Measurements from ENCODE around the gene NECTIN3.
A peak's percentile ranks its signal among the peaks of the same experiment; 100 is the strongest.

NECTIN3 gene

GRCh38 chr3:111210866-111211564 lies 139.4 kb downstream of the NECTIN3 start:
- no peak for DNase-seq

DNA sequence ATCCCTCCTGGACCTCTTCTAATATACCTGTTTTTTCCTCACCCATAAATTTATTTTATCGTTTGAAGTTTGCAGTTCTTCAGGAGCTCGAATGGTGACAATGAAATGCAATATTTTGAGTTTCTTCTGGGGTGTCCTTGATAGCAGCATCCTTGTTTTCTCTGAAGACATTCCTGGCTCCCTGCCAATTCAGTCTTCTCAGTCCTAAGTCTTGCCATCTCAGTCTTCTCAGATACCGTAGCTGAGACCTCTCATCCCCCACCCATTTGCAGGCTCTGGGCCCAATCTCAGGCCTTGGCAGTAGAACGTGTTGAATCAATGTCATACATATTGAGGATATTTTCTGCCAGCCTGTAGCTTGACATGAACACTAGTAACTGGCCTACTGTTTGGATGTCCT lies 140.9 kb downstream of the NECTIN3 start:
- DNase-seq = no peak

DNA sequence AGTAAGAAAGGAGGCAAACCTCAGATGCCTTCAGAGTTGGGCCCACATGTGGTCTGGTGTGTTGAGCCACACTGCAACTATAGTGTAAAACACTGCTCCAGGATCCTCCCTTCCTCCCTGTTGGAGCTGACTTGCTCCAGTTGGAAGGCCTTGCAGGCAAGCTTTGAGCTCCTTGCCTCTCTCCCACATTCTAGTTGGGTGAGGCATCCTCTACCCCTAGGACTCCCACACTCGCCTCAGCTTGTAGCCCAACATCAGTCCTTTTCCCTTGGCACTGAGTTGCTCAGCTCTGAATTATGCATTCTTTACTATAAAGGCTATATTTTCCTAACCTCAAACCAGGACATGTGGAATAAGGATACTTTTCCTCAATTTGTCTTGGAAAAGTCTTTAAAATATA lies 143.9 kb downstream of the NECTIN3 start:
- DNase-seq = no peak

GRCh38 chr3:111218615-111219014 lies 147.0 kb downstream of the NECTIN3 start:
- DNase-seq = no peak

DNA sequence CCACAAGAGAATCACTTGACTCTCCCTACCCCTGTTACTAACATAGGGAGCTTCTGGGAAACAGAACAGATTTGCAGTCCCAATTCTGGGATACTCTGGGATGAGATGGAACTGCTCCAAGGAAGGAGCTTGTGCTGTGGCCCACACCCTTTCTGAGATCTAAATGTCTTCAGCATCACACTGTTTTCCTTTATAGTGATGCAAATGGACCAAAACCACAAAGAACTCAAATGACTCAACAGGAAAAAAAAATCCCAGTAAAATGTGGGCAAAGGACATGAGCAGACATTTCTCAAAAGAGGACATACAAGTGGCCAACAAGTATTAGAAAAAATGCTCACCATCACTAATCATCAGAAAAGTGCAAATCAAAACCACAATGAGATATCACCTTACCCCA lies 155.6 kb downstream of the NECTIN3 start:
- no peak for DNase-seq

DNA sequence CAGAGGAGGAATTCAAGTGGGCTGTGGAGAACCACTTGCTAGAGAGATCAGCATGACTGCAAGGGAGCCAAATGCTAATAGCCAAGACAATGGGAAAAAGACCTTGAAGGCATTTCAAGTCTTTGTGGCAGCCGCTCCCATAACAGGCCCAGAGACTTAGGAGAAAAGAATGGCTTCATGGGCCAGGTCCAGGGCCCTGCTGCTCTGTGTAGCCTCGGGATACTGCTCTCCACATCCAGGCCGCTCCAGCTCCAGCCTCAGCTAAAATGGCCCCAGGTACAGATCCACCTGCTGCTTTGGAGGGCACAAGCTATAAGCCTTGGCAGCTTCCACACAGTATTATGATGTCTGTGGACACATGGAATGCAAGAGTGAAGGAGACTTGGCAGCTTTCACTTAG lies 157.7 kb downstream of the NECTIN3 start:
- no peak for DNase-seq

DNA sequence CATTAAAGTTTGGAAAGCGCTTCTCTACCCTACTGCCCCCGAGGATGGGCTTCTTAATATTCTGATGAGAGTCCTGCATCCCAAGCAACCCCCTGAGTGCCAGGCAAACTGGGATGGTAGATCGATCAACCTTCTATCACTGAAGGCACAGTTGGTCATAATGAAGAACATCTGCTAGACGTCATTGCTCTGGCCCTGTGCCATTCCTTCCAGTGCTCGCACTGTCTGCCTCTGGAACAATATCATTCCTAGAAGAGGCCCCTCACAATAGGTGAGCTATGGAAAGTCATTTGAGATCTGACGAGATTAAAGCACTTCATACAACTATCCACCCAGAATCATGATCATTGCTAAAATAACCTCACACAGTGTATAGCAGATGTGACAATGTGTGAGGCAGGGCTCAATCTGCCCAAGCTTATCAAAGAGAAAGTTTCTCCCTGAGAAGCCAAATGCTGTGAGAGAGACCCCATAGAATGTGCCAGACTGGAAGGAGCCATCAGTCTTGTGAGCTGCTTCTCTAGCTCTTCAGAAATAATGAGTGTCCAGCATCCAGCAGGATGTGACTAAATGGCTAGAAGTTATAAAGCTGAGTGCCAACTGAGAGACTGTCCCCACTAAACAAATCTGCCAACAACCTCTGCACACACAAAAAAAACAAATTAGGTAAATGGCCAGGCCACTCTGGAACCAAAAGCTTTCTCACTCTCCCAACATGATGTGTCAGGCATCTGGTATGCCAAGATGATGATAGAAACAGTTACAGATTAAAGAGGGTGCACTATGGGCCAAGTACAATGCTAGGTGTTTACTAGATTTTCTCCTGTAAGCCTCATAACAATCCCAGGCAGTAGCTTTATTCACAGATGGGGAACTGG lies 165.5 kb downstream of the NECTIN3 start:
- DNase-seq = no peak

DNA sequence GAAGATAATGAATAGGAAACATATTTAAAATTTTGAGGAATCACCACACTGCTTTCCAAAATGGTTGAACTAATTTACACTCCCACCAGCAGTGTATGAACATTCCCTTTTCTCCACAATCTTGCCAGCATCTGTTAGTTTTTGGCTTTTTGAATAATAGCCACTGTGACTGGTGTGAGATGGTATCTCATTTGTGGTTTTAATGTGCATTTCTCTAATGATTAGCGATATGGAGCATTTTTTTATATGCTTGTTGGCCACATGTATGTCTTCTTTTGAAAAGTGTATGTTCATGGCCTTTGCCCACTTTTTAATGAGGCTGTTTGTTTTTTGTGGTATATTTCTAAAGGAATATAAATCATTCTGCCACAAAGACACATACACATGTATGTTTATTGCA lies 166.3 kb downstream of the NECTIN3 start:
- DNase-seq = no peak

- DNase-seq = peak; percentile 88
These were observed 167.3 kb downstream of the NECTIN3 start for GRCh38 chr3:111238885-111239284.

DNA sequence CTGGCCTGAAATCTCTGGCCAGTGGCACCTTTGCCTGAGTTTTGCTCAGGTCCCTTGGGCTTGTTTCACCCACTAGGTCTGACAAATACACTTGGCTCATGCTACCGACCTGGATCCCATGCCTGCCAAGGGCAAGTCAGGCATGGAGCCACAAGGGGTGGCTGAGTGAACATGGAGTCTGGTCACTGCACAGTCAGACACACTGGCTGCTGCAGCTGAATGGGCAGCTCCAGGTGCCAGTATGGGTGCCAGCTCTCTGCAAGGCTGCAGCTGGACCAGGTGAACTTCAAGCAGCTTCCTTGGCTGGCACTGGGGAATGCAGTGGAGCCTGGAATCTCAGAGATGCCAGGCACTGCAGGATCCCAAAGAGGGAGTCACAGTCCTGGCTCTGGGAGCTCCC lies 170.3 kb downstream of the NECTIN3 start:
- DNase-seq = no peak

Measured in activated CD4-positive, alpha-beta T cell treated with anti-CD3 and anti-CD28 coated beads, Interleukin-2, amount 50 U/mL, for 16 hours (primary cell).